HG03066 (cell line): ENCODE data around the gene CLCNKB.
"Not testable (repeated sequence)": the region's sequence is repeated elsewhere in the genome, so short reads cannot be mapped to it uniquely, and the experiment has no call there.

Source experiments
- ATAC-seq: cut with Tn5 transposase; IDR thresholded peaks from one replicate; pipeline ENCODE4 v1.9.1; 2021; ENCODE audit warnings: low read depth; ENCODE audit not compliant: unreplicated experiment

The CLCNKB gene

GRCh38 chr1:16029288-16029687 is 14.3 kb upstream of the CLCNKB start:
- ATAC-seq: no peak

- no peak for ATAC-seq
Observed at GRCh38 chr1:16031551-16031950, 12.0 kb upstream of the CLCNKB start.

- no peak for ATAC-seq
Observed at GRCh38 chr1:16032388-16033102, 11.0 kb upstream of the CLCNKB start.

GRCh38 chr1:16033103-16033632 is 10.4 kb upstream of the CLCNKB start:
- ATAC-seq: not testable (repeated sequence)

- ATAC-seq: not testable (repeated sequence)
Observed at GRCh38 chr1:16036461-16036860, 7.1 kb upstream of the CLCNKB start.

GRCh38 chr1:16038620-16038912 is 5.0 kb upstream of the CLCNKB start:
- ATAC-seq: no peak

- not testable (repeated sequence) for ATAC-seq
Observed at GRCh38 chr1:16039871-16040270, 3.7 kb upstream of the CLCNKB start.

GRCh38 chr1:16041200-16041599 is 2.4 kb upstream of the CLCNKB start:
- ATAC-seq: no peak

- no peak for ATAC-seq
Observed at GRCh38 chr1:16042096-16042495, 1.5 kb upstream of the CLCNKB start.

GRCh38 chr1:16042654-16043053 is 928 bp upstream of the CLCNKB start:
- not testable (repeated sequence) for ATAC-seq

GRCh38 chr1:16043950-16044349 is 368 bp downstream of the CLCNKB start:
- ATAC-seq: no peak

GRCh38 chr1:16046842-16047241 is 3.3 kb downstream of the CLCNKB start:
- no peak for ATAC-seq

- no peak for ATAC-seq
Observed at GRCh38 chr1:16047791-16048475, 4.4 kb downstream of the CLCNKB start.

GRCh38 chr1:16048573-16049189 is 5.1 kb downstream of the CLCNKB start:
- ATAC-seq: no peak

- no peak for ATAC-seq
Observed at GRCh38 chr1:16050328-16050727, 6.7 kb downstream of the CLCNKB start.

- no peak for ATAC-seq
Observed at GRCh38 chr1:16051039-16051438, 7.5 kb downstream of the CLCNKB start.

GRCh38 chr1:16051949-16052348 is 8.4 kb downstream of the CLCNKB start:
- ATAC-seq: not testable (repeated sequence)

GRCh38 chr1:16053781-16054502 is 10.4 kb downstream of the CLCNKB start:
- no peak for ATAC-seq

GRCh38 chr1:16054598-16055540 is 11.3 kb downstream of the CLCNKB start:
- no peak for ATAC-seq
